B cell (primary cell): Measurements from ENCODE around the gene ABI2. TPM values are rescaled to one million over a fixed set of nuclear protein-coding genes. Genes with fewer than 3 reads are reported as not detected.
A peak's percentile ranks its signal among the peaks of the same experiment; 100 is the strongest.

Source experiments
- ATAC-seq: fragments of 200-7000 bp; cut with Tn5 transposase; one replicate; pipeline ENCODE4 v1.10.0; 2021; ENCODE audit warnings: low read depth, mild to moderate bottlenecking, moderate number of reproducible peaks, moderate library complexity
- CTCF ChIA-PET: fragments of 350-600 bp; sonication (Branson Sonifier 250); formaldehyde crosslinking; loops from one replicate; lab custom pipeline; 2021; ENCODE audit warnings: antibody characterized with exemption, inconsistent platforms; lab: Charles Lee
- POLR2A ChIA-PET: fragments of 350-600 bp; sonication (Branson Sonifier 250); formaldehyde crosslinking; loops from one replicate; lab custom pipeline; 2021; ENCODE audit warnings: antibody characterized with exemption; lab: Charles Lee
- DNase-seq: peaks from one replicate; pipeline ENCODE4 v3.0.0; 2013
- H2AFZ ChIP-seq: 2 replicates; pipeline ENCODE4 v1.6.1; 2012; ENCODE audit warnings: mild to moderate bottlenecking, low read depth, low read length; ENCODE audit not compliant: insufficient read depth, poor library complexity, severe bottlenecking
- H3K27ac ChIP-seq, 2 donors: 1 replicate in 1 of 2; 2 replicates in 1 of 2; pipeline ENCODE4 v1.5.1; 2012 to 2013; ENCODE audit warnings: low read length in 2 of 2, mild to moderate bottlenecking in 2 of 2, moderate library complexity in 1 of 2
- H3K27me3 ChIP-seq, 4 experiments: fragments of 200-600 bp in 1 of 4; sonication (generic) in 1 of 4; replicated peaks in 1 of 4; 1 replicate in 2 of 4; 2 replicates in 2 of 4; pipeline versions ENCODE4 v1.6.1 to v1.7.0; 2013 to 2016; ENCODE audit warnings: low read length in 3 of 4, mild to moderate bottlenecking in 2 of 4, mixed read lengths in 1 of 4, moderate library complexity in 1 of 4; ENCODE audit not compliant: insufficient read depth in 4 of 4, control insufficient read depth in 3 of 4; ENCODE audit errors: control extremely low read depth in 1 of 4
- H3K36me3 ChIP-seq, 2 experiments: replicated peaks in 1 of 2; 1 replicate in 1 of 2; 2 replicates in 1 of 2; pipeline versions ENCODE4 v1.6.1 to v1.7.1; 2013; ENCODE audit warnings: low read length in 1 of 2; ENCODE audit not compliant: insufficient read depth in 2 of 2, control insufficient read depth in 1 of 2; ENCODE audit errors: control extremely low read depth in 1 of 2, extremely low read depth in 1 of 2
- H3K4me1 ChIP-seq, 2 donors: fragments of 200-600 bp in 1 of 2; sonication (generic) in 1 of 2; 1 replicate in 1 of 2; 2 replicates in 1 of 2; pipeline versions ENCODE4 v1.5.1 to v1.6.1; 2013 to 2017; ENCODE audit warnings: low read length in 2 of 2; ENCODE audit not compliant: control insufficient read depth in 2 of 2, insufficient read depth in 2 of 2
- H3K4me2 ChIP-seq: replicated peaks from 2 replicates; pipeline ENCODE3; 2012; ENCODE audit warnings: mild to moderate bottlenecking, low read depth, low read length; ENCODE audit not compliant: poor library complexity, severe bottlenecking
- H3K4me3 ChIP-seq, 5 experiments: fragments of 200-600 bp in 1 of 5; sonication (generic) in 1 of 5; 1 replicate in 3 of 5; 2 replicates in 2 of 5; pipeline versions ENCODE4 v1.5.1 to v1.7.0; 2011 to 2016; ENCODE audit warnings: low read length in 4 of 5, mild to moderate bottlenecking in 4 of 5, low read depth in 2 of 5, control low read depth in 1 of 5, moderate library complexity in 1 of 5; ENCODE audit not compliant: insufficient read depth in 1 of 5; ENCODE audit errors: control extremely low read depth in 1 of 5, extremely low read depth in 1 of 5
- H3K79me2 ChIP-seq: fragments of 200-600 bp; sonication (generic); one replicate; pipeline ENCODE4 v1.6.0; 2016; ENCODE audit warnings: low read length; ENCODE audit not compliant: control insufficient read depth, insufficient read depth
- H3K9ac ChIP-seq: fragments of 200-600 bp; sonication (generic); 2 replicates; pipeline ENCODE4 v1.6.1; 2017; ENCODE audit warnings: mild to moderate bottlenecking, low read length, moderate library complexity
- H3K9me3 ChIP-seq, 3 donors: one replicate each; pipeline versions ENCODE4 v1.6.1 to v1.7.1; 2013; ENCODE audit warnings: low read length in 2 of 3; ENCODE audit not compliant: control insufficient read depth in 2 of 3, insufficient read depth in 1 of 3; ENCODE audit errors: control extremely low read depth in 1 of 3
- H4K20me1 ChIP-seq: 2 replicates; pipeline ENCODE4 v1.6.0; 2012; ENCODE audit warnings: mild to moderate bottlenecking, low read length; ENCODE audit not compliant: insufficient read depth, control insufficient read depth, poor library complexity, severe bottlenecking
- H3K27ac Mint-ChIP-seq: one replicate; pipeline ENCODE4 v1.8.0; 2021; ENCODE audit warnings: mixed read lengths
- H3K27me3 Mint-ChIP-seq: one replicate; pipeline ENCODE4 v1.8.0; 2021; ENCODE audit warnings: mixed read lengths
- H3K4me1 Mint-ChIP-seq: one replicate; pipeline ENCODE4 v1.8.0; 2021; ENCODE audit warnings: mixed read lengths
- H3K4me3 Mint-ChIP-seq: one replicate; pipeline ENCODE4 v1.8.0; 2021; ENCODE audit warnings: mixed read lengths
- H3K9me3 Mint-ChIP-seq: one replicate; pipeline ENCODE4 v1.8.0; 2022; ENCODE audit warnings: mixed read lengths; ENCODE audit not compliant: insufficient read depth
- CTCF ChIP-seq: fragments of 200-600 bp; IDR thresholded peaks from one replicate; pipeline ENCODE4 v1.8.0; 2022; ENCODE audit warnings: antibody characterized with exemption, mild to moderate bottlenecking
- EZH2 ChIP-seq: IDR thresholded peaks from 2 replicates; pipeline ENCODE4 v1.6.1; 2012; ENCODE audit warnings: borderline replicate concordance, low read depth, mild to moderate bottlenecking, moderate library complexity, low read length; ENCODE audit not compliant: insufficient read depth, poor library complexity, severe bottlenecking
- WGBS: methylation state at CpG from one replicate; pipeline ENCODE4 v1.1.5; 2013; ENCODE audit warnings: missing lambda C conversion rate; ENCODE audit not compliant: insufficient coverage; 5-methylcytosine and 5-hydroxymethylcytosine counted together
- intact Hi-C: fragments of 100-400 bp; cut with micrococcal nuclease; formaldehyde crosslinking; loops from one replicate; pipeline ENCODE4 v1.10.0; 2022
- polyA plus RNA-seq: library from polyadenylated mRNA; depleted of rRNA; stranded (reverse); fragments of >200 nt; gene quantifications from 2 replicates; pipeline ENCODE4 v1.2.3, GENCODE V29; 2012
- total RNA-seq, 2 donors: library from RNA; stranded (reverse); fragments of 120-200 nt in 1 of 2; gene quantifications; 1 replicate in 1 of 2; 2 replicates in 1 of 2; pipeline versions ENCODE4 v1.2.3 to v1.2.4, GENCODE V29; 2013 to 2022

The ABI2 gene
- total and polyA plus RNA-seq, 2 donors (not counting 1 experiment from before 2014, with no cell fraction given): 6.8 to 32.7 TPM

DNA sequence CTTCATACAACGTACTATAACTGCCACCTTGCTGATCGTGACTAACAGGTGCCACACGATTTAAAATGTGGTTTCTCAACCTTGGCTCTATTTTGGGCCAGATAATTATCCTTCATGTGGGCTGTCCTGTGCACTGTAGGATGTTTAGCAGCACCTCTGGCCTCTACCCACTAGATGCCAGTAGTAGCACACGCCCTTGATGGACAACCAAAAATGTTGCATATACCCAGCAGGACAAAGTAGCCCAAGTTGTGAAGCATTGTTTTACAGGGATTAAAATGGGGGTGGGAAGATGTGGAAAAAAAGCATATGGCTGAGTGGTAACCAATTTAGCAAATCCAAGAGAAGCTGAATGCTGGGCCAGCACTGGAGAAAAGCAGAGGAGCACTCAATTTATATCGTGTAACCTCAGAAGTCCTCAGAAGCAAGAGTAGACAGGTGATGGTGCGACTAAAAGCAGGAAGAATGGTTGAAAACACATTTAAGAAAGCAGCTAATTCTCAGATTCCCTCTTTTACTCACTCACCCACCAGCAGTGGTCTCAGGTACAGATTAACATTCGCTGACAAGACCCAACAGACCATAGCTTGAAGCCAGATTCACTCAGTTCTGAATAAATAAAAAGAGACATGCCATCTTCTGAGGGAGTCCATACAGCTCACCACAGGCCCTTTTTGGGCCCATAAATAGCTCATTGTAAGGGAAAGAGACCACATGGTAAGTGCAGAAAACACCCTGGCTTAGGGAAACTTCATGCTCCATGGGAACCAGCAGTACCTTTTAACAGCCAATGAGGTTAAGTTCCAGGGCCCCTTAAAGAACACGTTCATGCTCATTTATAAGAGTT, 156.3 kb downstream of the ABI2 start:
- intact Hi-C loops: no loop called here
- no peak overlapping the region for H3K27ac Mint-ChIP-seq
- H2AFZ ChIP-seq: no peak overlapping the region
- H3K4me1 Mint-ChIP-seq: no peaks in the 10 kb centered on the region
- ChIA-PET CTCF (interaction anchor here (0.6 kb wide), 1 partner anchor 10 kb away, joined by 3 read pairs; no protein-coding TSS in a partner anchor), POLR2A (no interaction called here)
- no peaks in the 10 kb centered on the region for H3K9me3 ChIP-seq
- no peaks in the 10 kb centered on the region for H3K36me3 ChIP-seq
- TF ChIP-seq CTCF (no peak), EZH2 (no peak)
- H3K27me3 Mint-ChIP-seq: peaks cover 23% of the 10 kb centered on the region
- peaks cover 0 to 10% (median 0%) of the 10 kb centered on the region in 4 experiments for H3K27me3 ChIP-seq
- H3K4me3 Mint-ChIP-seq: no peak overlapping the region
- H3K79me2 ChIP-seq: no peaks in the 10 kb centered on the region
- DNase-seq (peak; percentile 20), ATAC-seq (no peak)
- H3K27ac ChIP-seq: no peak overlapping the region
- no peaks in the 10 kb centered on the region for H4K20me1 ChIP-seq
- no peaks in the 10 kb centered on the region for H3K4me1 ChIP-seq
- WGBS: 67% methylated on average over 6 of the region's 8 CpGs
- no peak overlapping the region for H3K4me2 ChIP-seq
- no peak overlapping the region for H3K9ac ChIP-seq
- no peaks in the 10 kb centered on the region for H3K9me3 Mint-ChIP-seq
- no peak overlapping the region for H3K4me3 ChIP-seq

GRCh38 chr2:203489531-203489930, 161.3 kb downstream of the ABI2 start:
- Mint-ChIP-seq H3K4me1 (no peaks in the 10 kb centered on the region), H3K27me3 (peaks cover 17% of the 10 kb centered on the region), H3K9me3 (no peaks in the 10 kb centered on the region), H3K27ac (no peak overlapping the region), H3K4me3 (no peak overlapping the region)
- Histone ChIP-seq H3K36me3 (no peaks in the 10 kb centered on the region), H3K4me2 (no peak overlapping the region), H3K9ac (no peak overlapping the region), H3K27ac (no peak overlapping the region), H3K4me3 (no peak overlapping the region), H3K79me2 (no peaks in the 10 kb centered on the region), H4K20me1 (no peaks in the 10 kb centered on the region), H3K4me1 (no peaks in the 10 kb centered on the region), H2AFZ (no peak overlapping the region), H3K27me3 (peaks cover 0 to 4% (median 0%) of the 10 kb centered on the region in 4 experiments), H3K9me3 (no peaks in the 10 kb centered on the region)
- 80% methylated on average over 2 of the region's 6 CpGs for WGBS
- TF ChIP-seq EZH2: no peak
- no peak for TF ChIP-seq CTCF
- CTCF ChIA-PET: no interaction called here
- no peak for DNase-seq
- intact Hi-C loops: no loop called here
- no peak for ATAC-seq
- POLR2A ChIA-PET: no interaction called here
